Stimulated activated CD4-positive, alpha-beta T cell treated with anti-CD3 and anti-CD28 coated beads, Interleukin-15, amount 100 ng/mL, for 24 hours (primary cell): ENCODE data around the gene FOXS1.

Experiments
- DNase-seq: peaks from one replicate; pipeline ENCODE4 v3.0.0-alpha.2; 2020

The FOXS1 gene

DNA sequence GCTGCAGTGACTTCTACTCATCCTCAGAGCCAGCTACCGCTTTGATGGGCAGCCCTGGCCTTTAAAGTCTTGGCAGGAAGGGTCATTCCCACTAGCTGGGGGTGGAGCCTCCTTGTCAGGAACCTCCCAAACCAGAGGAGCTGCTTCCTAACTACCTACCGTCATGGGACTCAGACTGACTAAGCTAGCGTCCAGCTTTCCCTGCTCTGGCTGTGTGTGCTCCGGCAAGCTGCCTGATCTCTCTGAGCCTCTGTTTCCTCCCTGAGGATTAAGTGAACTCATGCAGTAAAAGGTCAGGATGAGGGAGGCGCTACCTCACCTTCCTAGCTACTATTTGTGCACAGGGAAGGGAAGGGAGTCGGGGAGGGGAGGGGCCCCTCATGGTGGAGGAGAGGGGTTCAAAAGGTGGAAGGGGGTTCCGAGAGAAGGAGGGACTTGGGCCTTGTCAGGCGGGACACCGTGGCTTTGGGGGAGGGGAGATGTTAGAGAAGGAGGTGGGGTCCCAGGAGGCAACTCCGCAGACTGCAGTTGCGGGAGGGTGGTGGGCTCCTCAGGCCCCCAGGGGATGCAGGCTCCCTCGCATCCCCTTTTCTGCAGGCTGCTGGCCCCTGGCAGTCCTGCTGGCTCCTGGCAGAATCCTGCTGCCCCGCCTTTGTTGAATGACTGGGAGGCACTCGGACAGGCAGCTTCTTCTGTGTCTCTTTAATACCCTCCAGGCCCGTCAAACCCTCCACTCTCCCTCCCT, 15.2 kb upstream of the FOXS1 start:
- no peak for DNase-seq

DNA sequence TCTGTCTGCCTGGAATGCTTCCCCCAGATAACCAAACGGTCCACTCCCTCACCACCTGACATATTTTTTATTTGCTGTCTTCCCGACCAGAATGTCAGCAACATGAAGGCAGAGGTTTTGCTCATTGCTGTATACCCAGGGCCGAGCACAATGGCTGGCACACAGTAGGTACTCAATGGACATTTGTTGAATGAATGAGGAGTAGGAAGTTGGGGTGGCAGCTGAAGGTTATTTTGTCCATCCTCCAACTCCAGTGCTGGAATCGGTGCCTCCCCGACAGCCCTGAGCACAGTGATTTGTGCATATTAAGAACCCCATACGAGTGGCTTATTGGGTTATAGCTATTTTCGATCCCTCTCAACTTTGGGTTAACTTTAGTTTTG, 14.6 kb upstream of the FOXS1 start:
- no peak for DNase-seq

DNA sequence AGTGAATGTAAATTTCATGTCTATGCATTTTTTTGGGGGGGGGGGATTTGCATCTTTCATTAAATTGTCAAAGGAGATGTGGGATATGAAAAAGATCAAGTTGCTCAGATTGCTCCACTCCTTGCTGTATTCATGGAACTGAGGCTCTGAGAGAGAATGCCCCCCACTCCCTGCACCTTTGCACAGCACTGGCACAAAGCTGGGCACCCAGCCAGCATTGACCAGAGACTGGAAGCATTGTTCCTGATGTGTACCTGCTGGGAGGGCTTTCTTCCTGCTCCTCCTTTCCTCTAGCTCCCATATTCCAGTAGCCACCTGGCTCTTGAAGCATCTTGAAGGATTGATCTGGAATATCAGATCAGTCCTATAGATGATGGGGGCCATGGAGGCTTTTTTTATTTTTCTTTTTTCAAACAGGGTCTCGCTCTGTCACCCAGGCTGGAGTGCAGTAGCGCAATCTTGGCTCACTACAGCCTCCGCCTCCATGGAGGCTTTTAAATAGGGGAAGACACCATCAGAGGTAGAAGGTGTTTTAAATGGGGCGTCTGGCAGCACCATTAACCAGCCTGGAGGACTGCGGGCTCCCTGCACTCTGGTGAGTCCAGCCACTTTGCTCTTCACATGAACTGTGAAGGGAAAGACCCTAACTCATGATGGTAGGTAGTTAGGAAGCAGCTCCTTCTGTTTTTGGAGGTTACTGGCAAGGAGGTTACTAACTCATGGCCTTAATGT, 14.0 kb upstream of the FOXS1 start:
- DNase-seq, result no peak

DNA sequence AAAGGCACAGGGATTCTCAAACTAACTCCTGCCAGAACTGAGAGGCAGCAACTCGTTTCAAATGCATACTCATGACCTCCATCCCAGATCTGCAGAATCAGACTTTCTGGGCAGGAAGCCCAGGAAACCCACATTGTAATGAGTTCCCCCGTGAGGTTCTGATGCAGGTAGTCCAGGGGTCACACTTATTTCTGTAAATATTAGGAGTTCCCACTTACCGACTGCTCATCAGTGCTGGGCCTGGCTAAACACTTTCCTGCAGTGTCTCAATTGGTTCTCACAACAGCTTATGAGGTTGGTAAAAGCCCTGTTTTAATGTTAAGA, 13.3 kb upstream of the FOXS1 start:
- no peak for DNase-seq

DNA sequence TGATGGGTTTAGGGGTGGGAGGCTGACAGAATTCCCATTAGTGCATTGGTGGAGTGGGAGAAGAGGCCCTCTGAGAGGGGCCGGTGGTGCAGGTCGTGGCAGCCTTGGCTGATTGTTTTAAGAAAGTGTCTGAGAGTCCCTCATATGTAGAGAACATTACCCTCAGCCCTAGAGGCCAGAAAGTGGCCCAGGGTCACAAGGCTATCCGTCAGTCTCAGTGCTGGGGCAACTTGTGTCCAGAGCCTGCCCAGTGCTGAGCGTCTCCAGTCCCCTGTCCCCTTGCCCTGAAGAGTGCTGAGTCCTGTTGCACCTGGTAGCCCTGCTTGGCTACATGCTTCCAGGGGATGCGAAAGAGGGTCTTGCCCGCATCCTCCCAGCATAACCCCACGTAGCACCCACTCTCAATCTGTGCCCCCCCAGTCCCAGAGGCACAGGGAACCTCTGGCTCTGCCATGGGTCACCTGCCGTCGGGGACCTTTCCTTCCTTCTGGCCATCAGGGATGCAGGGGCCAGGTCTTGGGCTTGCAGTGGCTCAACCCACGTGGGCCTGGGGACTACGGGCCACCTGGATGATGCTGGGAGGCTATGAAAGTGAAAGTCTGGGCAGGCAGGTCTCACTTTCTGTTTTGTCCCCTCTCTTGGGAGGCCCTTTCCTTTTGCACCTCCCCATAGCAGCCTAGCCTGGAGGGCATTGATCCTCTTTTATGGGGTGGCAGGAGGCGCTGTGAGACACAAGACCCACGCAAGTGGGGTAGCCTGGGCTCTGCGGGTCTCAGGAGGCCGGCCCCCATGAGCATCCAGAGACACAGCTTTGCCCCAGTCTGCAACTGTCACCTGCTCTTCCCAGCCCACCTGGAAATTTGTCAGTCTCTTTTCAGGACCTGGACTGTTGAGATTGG, 12.7 kb upstream of the FOXS1 start:
- no peak for DNase-seq

DNA sequence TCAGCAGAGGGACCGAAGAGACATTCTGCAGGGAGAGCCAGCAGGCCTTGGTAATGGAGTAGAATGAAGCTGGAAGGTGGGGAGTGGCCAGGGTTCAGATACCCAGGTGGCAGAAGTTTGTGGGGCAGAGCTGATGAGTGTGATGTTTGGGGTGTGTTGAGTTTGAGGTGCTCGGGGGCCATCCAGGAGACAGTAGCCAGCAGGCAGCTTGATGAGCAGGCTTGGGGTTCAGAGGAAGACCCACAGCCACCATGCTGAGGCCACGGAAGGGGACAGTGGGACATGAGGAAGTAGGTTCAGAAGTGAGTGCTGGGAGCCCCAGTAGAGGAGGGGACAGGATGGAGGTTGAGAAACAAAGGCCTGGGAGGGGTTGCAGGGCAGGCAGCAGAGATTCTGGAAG, 11.1 kb upstream of the FOXS1 start:
- no peak for DNase-seq

DNA sequence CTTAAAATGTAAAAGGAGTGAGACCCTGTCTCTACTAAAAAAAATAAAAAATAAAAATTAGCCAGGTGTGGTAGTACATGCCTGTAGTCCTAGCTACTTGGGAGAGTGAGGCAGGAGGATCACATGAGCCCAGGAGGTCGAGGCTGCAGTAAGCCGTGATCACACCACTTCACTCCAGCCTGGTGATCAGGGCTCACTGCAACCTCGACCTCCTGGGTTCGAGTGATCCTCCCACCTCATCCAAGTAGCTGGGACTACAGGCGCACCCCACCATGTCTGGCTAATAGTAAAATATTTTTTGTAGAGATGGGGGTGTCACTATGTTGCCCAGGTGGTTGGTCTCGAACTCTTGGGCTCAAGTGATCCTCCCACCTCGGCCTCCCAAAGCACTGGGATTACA, 8.1 kb upstream of the FOXS1 start:
- no peak for DNase-seq

DNA sequence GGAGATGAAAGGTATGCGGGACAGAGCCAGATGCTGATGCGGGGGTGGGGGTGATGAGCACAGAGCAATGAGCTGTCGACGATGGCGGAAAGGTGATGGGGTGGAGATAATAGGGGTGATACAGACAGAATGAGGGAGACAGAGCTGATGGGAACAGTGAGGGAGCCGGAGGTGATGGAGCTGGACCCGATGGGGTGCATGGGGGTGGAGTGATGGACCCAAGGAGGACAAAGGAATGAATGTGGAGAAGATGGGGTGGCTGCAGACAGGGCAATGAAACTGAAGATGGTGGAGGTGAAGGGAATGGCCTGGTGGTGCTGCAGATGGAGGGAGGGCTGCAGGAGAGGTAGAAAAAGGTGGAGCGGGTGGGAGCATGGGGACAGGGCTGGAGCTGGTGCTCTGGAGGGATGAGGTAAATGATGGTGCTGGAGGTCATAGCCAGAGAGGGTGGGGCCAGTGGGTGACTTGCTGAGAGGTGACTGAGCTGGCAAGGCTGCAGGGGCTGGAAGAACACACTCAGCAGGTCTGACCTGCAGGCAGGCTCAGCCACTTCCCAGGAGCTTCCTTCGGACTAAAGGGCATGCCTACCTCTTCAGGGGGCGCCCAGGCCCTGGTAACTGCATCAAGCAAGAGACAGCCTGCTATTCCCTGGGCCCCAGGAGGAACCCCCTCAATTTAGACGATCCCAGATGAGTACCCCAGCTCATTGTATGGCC, 6.0 kb upstream of the FOXS1 start:
- DNase-seq, result no peak

DNA sequence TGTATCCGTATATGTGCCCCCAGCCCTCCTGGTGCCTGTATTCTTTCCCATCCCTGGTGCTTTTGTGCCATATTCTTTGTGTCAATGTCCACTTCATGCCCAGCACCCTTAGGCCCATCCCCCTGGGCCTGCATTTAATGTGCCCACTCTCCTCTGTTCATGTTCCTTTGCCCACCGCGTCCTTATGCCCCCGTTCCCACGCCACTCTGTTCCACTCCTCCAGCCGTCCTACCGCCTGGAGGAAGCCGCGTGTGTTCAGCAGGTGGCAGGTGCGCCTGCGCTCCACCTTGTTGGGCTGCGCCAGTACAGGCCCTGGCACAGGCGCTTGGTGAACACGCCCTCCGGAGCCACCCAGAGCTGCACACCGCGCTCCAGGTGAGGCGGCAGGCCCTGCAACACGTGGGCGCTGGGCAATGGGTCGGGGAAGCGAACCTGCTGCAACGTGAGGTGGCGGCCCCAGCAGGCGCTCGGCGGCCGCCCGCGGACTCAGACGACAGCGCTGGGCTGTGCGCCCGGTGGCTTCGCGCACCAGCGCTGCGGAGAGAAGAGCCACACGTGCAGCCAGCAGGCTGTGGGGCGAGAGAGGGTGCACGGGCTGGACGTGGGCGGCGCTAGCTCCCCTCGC, 4.0 kb upstream of the FOXS1 start:
- no peak for DNase-seq

DNA sequence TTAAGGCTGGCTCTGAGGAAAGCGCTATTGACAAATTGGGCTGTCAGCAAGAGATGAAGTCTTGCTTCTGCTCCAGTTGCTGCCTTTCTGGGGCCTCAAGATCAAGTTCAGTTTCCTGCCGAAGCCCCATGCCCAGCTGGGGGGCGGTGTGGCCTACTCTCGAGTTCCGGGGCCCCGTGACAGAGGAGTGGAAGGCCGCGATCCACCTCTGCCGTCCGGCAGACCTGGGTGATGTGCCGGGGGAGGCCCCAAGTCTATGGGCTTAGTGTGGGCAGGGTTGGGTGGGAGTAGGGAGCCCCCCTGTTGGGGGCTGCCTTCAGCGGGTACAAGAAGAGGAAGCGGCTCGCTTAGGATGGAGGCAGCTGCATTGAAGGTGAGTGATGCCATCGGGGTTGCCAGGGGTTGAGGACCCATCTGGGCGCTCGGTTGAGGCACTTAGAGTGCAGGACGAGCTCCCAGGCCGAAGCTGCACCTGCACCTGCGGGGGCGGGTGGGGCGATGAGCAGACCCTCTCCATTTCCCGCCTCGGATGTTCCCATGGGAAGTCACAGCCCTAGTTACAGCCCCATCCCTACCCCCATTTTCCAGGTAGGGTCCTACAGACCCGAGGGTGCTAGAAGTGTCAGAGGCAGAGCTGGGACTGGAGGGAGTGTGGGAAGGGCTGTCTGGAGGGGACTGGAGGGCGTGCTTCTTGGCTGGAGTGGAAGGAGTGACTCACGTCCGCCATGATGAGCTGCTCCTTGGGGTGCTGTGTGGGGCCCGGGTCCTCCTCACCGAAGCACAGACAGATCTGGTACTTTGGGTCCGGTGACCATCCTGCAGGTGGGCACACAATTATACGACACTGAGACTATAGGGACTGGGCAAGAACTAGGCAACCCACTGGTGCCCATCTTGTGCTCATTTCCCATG, 2.9 kb upstream of the FOXS1 start:
- DNase-seq, result no peak

DNA sequence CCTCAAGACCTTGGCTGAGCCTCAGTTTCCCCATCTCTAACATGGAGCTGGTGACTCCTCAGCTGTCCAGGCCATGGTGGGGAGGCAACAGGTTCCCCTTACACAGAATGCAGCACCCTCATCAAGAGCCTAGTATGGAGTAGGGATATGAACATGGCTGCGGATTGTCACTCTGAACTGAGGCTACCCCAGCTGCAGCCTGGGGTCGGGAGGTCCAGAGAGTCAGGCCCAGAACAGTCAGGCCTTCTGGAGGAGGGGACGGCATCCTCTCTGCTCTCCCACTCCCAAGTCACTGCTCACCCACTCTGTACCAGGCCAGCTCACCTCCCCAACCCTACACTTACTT, 1.4 kb upstream of the FOXS1 start:
- no peak for DNase-seq

DNA sequence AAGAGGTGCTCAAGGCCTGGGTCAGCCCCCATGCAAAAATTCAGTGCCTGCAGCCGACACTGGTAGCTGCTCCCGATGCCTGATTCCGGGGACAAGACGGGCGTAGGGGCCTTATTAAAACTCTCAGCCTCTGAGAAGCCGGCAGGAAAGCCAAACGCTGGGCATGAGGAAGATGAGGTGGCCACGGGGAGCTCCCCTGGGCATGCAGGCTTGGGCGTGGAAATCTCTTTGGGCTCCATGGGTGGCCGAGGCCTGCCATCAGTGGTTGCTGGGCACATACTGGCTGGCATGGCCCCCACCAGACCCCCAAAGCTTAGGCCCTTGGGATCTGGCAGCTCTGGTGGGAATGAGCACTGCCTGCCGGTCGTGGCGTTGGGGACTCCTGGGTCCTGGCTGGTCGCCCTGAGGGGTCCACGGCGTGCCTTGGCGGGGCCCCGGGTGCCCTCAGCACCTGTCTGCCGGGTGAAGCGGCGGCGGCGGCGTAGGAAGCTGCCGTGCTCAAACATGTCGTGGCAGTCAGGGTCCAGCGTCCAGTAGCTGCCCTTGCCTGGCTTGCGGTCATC, 586 bp downstream of the FOXS1 start:
- no peak for DNase-seq

DNA sequence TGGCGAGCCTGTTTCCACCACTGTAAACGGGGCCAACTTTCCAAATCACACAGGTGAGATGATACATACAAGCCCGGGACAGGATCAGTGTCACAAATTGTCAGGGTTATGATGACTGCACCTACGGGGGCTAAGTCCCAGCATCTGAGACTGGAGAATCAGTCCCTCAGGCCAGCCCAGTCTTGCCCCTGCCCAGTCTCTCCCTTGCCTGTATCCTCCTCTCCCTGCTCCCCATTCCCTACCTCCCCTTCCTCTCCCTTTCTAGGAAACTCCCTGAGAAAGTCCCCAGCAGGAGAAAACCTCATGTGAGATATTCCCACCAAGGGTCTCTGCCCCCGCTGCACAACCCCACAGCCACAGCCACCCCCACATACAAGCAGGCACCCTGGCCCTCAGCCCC, 1.5 kb downstream of the FOXS1 start:
- no peak for DNase-seq

DNA sequence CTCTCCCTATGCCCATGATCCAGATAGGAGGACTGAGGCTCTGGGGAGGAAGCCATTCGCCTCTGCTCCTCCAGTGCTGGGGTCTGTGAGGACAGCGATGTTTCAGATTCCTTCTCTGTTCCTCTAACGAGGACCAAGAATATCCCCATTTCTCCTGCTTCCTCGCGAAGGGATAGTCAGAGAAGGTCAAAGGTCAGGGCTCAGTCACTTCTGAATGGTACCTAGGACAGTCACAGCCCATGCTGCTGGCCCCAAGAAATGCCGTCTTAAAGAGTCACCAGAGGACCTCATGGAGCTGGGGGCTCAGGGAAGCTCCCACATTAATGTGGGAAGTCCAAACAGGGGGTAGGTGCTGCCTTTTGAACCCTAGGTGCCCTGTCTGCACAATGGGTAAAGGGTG, 2.1 kb downstream of the FOXS1 start:
- DNase-seq, result no peak

DNA sequence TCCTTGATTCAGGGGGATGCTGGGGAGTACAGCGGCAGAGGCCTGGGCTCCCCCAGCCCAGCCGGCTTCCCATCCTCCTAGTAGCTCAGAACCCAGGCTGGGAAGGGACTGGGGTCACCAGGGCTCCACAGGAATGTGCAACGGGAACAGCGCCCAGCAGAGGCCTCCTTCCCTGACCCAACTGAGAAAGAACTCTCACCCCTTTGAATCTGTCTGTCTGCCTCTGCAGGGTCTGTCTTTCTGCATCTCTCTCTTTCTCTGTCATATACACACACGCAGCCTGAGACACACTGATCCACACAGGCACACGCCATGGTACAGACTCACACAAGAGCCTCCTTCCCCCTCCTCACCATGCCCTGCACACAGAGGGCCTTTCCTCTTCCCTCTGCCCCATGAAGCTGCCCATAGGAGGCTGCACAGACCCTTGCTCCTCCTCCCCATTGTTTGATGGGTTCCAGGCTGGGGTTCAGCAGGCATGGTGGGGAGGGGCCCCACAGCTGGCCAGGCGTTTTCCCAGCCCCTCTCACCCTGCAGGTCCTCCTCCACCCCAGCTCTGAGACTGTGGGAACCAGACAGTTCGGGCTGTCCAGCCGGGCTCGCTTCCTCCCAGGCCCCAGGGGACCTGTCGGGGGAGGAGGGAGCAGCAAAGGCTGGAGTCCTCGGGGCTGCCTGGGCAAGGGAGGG, 2.8 kb downstream of the FOXS1 start:
- no peak for DNase-seq

DNA sequence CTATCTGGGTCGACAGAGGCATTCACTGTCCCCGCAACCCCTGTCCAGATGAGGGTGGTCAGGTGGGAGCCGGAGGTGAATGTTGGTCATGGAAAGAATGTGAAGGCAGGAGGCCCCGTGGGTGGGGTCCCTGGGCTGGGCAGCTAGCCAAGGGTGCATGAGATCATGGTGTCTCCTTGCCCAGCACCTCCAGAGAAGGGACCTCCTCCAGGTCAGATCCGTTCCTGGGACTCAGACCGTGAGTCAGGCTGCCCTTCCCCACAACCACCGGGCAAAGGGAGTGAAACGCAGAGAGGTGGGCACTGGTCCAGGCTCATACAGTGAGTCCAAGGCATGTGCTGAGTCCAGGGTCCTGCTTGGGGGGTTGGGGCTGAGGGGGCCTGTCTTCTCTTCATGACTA, 3.5 kb downstream of the FOXS1 start:
- no peak for DNase-seq

DNA sequence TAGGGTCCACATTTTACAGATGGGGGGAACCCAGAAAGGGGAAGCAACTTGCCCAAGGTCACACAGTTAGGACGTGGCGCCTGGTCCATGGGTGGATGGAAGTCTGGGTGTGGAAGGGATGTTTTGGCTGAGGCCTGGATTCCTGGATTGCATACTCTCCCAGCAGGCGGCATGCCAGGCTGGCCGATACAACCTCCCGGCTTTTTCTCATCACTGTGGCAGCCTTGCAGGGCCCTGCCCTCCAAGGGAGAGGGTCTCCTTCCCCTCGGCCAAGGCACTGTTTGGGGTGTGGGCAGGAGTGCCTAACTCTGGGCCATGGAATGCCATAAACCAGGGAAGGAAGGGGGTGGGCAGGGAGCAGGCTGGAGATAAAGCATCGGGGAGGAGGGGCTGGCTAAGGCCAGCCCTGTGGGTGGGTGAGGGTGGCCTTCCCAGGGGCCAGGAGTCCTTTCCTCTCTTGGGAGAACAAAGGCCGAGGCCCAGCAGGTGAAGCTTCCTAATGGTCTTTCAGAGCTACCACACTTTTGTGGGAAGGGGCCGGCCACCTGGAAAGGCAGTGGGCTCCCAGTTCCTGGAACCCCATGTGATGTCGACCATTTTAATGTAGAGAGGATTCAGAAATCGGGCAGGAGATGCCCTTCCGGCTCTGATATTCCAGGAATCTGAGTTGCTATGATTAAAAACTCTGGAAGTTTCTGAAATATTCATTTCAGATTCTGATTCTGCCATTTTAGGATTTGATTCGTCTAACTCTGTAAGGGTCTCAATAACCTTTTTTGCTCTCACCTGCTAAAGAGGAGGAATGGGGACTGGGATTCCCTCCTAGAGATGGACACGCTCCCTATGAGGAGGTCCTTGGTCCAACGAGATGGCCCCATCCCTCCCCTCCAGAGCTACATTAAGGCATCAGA, 4.2 kb downstream of the FOXS1 start:
- no peak for DNase-seq

DNA sequence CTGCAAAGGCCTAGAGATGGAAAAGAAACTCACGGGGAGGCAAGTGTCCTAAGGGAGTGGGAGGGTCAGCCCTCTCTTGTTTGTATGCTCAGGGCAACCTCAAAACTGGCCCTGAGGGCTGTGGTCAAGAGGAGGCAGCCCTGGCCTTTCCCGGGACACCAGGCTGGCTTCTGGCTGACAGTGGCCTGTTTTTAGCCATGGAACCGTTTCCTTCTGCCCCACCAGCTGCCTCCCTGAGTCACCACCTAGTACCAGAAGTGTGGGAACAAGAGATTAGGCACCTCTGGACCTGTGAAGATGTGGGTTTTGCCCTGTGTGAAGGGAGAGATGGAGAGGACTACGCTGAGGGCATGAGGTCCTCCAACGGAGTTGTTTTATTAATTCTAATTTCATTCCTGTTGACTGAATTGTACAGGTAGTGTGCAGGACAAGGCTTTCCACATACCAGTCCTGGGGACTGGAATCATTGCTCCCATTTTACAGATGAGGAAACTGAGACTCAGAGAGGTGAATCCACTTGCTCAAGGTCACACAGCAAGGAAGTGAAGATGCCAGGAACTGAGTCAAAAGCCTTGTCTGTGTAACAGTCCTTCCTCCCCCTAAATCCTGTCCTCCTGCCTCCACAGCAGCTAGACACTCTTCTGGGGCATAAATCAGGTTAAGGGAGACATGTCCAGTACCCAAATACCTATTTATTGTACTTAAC, 5.5 kb downstream of the FOXS1 start:
- no peak for DNase-seq
